Measurements from ENCODE around the gene NDUFA5.

NDUFA5 gene

DNA sequence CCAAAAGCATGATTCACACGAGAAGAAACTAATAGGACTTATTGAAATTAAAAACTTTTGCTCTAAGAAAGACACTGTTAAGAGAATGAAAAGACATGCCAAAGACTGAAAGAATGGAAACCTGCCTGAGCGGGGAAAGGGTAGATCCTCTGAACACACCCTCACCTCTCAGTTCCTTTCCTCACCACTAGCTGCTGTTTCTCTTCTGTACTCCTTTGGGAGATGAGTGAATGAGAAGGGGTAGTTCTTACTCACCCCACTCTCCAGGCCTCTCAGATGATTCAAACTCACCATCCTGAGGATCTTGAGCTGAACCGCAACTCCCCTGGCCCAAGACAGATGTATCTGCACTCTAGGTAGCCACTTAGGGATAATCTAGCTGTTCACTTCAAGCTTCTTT lies 65.1 kb downstream of the NDUFA5 start:
- Histone ChIP-seq H3K4me1 (ENCODE audit: control insufficient read depth in 1 of 2, insufficient read depth in 2 of 2, low read length in 2 of 2) (no peaks in the 10 kb centered on the region), H3K4me3 (ENCODE audit: low read depth in 1 of 2, low read length in 2 of 2) (no peak overlapping the region), H3K27me3 (ENCODE audit: control insufficient read depth in 1 of 2, insufficient read depth in 2 of 2, low read length in 2 of 2) (peaks cover 0 to 5% of the 10 kb centered on the region in 2 donors), H3K27ac (ENCODE audit: low read depth, low read length) (no peak overlapping the region), H3K9me3 (ENCODE audit: control insufficient read depth in 1 of 2, low read length in 2 of 2) (no peaks in the 10 kb centered on the region), H3K36me3 (ENCODE audit: control insufficient read depth in 1 of 2, insufficient read depth in 2 of 2, low read length in 2 of 2) (no peaks in the 10 kb centered on the region), H3K9ac (ENCODE audit: low read depth in 1 of 2, low read length in 2 of 2) (no peak overlapping the region)
